Neural cell (in vitro differentiated cells): Measurements from ENCODE around the gene DDX49. TPM values are rescaled to one million over a fixed set of nuclear protein-coding genes. Genes with fewer than 3 reads are reported as not detected.

Experiments
- H2AFZ ChIP-seq: fragments of 200-600, 300-800 bp; sonication (generic), shearing (Covaris generic); 2 replicates; pipeline ENCODE4 v1.6.0; 2014; ENCODE audit warnings: low read depth, mild to moderate bottlenecking, antibody characterized with exemption, low read length, moderate library complexity
- H3F3A ChIP-seq: fragments of 200-600 bp; shearing (Covaris generic); 2 replicates; pipeline ENCODE4 v1.6.1; 2016; ENCODE audit warnings: mild to moderate bottlenecking, moderate library complexity, mixed read lengths, antibody characterized with exemption, low read length; ENCODE audit not compliant: insufficient read depth, poor library complexity, severe bottlenecking
- H3K27ac ChIP-seq: fragments of 200-600, 300-800 bp; sonication (generic), shearing (Covaris generic); 2 replicates; pipeline ENCODE4 v1.5.1; 2014; ENCODE audit warnings: mild to moderate bottlenecking, low read length, moderate library complexity
- H3K27me3 ChIP-seq: fragments of 300-800, 200-600 bp; sonication (generic), shearing (Covaris generic); 2 replicates; pipeline ENCODE4 v1.6.0; 2014; ENCODE audit warnings: mild to moderate bottlenecking, low read depth, low read length, moderate library complexity; ENCODE audit not compliant: insufficient read depth
- H3K36me3 ChIP-seq: fragments of 300-800, 200-600 bp; sonication (generic), shearing (Covaris generic); 2 replicates; pipeline ENCODE4 v1.5.1; 2014; ENCODE audit warnings: mild to moderate bottlenecking, antibody characterized with exemption, low read length, moderate library complexity; ENCODE audit not compliant: insufficient read depth
- H3K4me2 ChIP-seq: fragments of 300-800, 200-600 bp; sonication (generic), shearing (Covaris generic); 2 replicates; pipeline ENCODE4 v1.6.0; 2014; ENCODE audit warnings: mild to moderate bottlenecking, low read length
- H3K4me3 ChIP-seq: fragments of 300-800, 200-600 bp; sonication (generic), shearing (Covaris generic); 2 replicates; pipeline ENCODE4 v1.5.1; 2014; ENCODE audit warnings: mild to moderate bottlenecking, low read length, moderate library complexity
- H3K79me2 ChIP-seq: fragments of 200-600 bp; shearing (Covaris generic); replicated peaks from 2 replicates; pipeline ENCODE4 v1.6.0; 2014; ENCODE audit warnings: mild to moderate bottlenecking, low read length, moderate library complexity; ENCODE audit not compliant: insufficient read depth
- H3K9ac ChIP-seq: fragments of 300-800, 200-600 bp; sonication (generic), shearing (Covaris generic); 2 replicates; pipeline ENCODE4 v1.6.1; 2016; ENCODE audit warnings: mild to moderate bottlenecking, low read length, mixed read lengths
- H3K9me2 ChIP-seq: fragments of 200-600 bp; shearing (Covaris generic); 2 replicates; pipeline ENCODE4 v1.6.1; 2016; ENCODE audit warnings: mild to moderate bottlenecking, low read length, mixed read lengths; ENCODE audit not compliant: insufficient read depth
- H3K9me3 ChIP-seq: fragments of 200-600, 300-800 bp; sonication (generic), shearing (Covaris generic); 2 replicates; pipeline ENCODE4 v1.6.1; 2016; ENCODE audit warnings: mild to moderate bottlenecking, mixed run types, low read length, moderate library complexity, mixed read lengths
- H4K20me1 ChIP-seq: fragments of 200-600 bp; shearing (Covaris generic); 2 replicates; pipeline ENCODE4 v1.6.1; 2016; ENCODE audit warnings: mild to moderate bottlenecking, mixed run types; ENCODE audit not compliant: insufficient read depth
- CTCF ChIP-seq: fragments of 450-650 bp; IDR thresholded peaks from 2 replicates; pipeline ENCODE4 v1.5.1; 2014; ENCODE audit warnings: antibody characterized with exemption, mild to moderate bottlenecking, moderate library complexity; ENCODE audit not compliant: poor library complexity, severe bottlenecking
- EP300 ChIP-seq: fragments of 450-650 bp; conservative IDR thresholded peaks from 2 replicates; pipeline ENCODE4 v1.6.1; 2014; ENCODE audit warnings: antibody characterized with exemption, mild to moderate bottlenecking, moderate library complexity; ENCODE audit not compliant: poor library complexity, severe bottlenecking
- EZH2 ChIP-seq: fragments of 200-600, 300-800 bp; shearing (Covaris generic), sonication (generic); IDR thresholded peaks from 2 replicates; pipeline ENCODE4 v1.6.1; 2014; ENCODE audit warnings: antibody characterized with exemption, low read length, borderline replicate concordance, mild to moderate bottlenecking; ENCODE audit not compliant: insufficient read depth, poor library complexity, severe bottlenecking
- MXI1 ChIP-seq: fragments of 450-650 bp; conservative IDR thresholded peaks from 2 replicates; pipeline ENCODE4 v1.6.1; 2014; ENCODE audit warnings: antibody characterized with exemption, mild to moderate bottlenecking; ENCODE audit not compliant: poor library complexity, severe bottlenecking
- POLR2AphosphoS5 ChIP-seq: IDR thresholded peaks from 2 replicates; pipeline ENCODE4 v1.6.1; 2012
- RAD21 ChIP-seq: fragments of 450-650 bp; conservative IDR thresholded peaks from 2 replicates; pipeline ENCODE4 v1.6.1; 2014; ENCODE audit warnings: antibody characterized with exemption, mild to moderate bottlenecking, moderate library complexity
- REST ChIP-seq: IDR thresholded peaks from 2 replicates; pipeline ENCODE4 v1.6.1; 2012; ENCODE audit warnings: borderline replicate concordance
- SMC3 ChIP-seq: fragments of 450-650 bp; conservative IDR thresholded peaks from 2 replicates; pipeline ENCODE4 v1.6.1; 2014; ENCODE audit warnings: antibody characterized with exemption, mild to moderate bottlenecking, moderate library complexity; ENCODE audit not compliant: poor library complexity
- TAF1 ChIP-seq: IDR thresholded peaks from 2 replicates; pipeline ENCODE4 v1.6.1; 2012; ENCODE audit warnings: low read depth
- polyA plus RNA-seq: library from polyadenylated mRNA; depleted of rRNA; stranded (reverse); fragments of >200 nt; gene quantifications from 2 replicates; pipeline ENCODE4 v1.2.3, GENCODE V29; 2014

DDX49 gene
- polyA plus RNA-seq, 1 donor from 2014 or later = 90.7 TPM

- no peak overlapping the region for H3K4me2 ChIP-seq
- no peak for TF ChIP-seq TAF1
- no peaks in the 10 kb centered on the region for H3K79me2 ChIP-seq
- no peak overlapping the region for H3K4me3 ChIP-seq
- no peaks in the 10 kb centered on the region for H3F3A ChIP-seq
- no peak overlapping the region for H3K27ac ChIP-seq
- H2AFZ ChIP-seq = no peak overlapping the region
- no peaks in the 10 kb centered on the region for H3K9me3 ChIP-seq
- no peaks in the 10 kb centered on the region for H3K9me2 ChIP-seq
- no peaks in the 10 kb centered on the region for H3K27me3 ChIP-seq
- H4K20me1 ChIP-seq = no peaks in the 10 kb centered on the region
- H3K36me3 ChIP-seq = peaks cover 6% of the 10 kb centered on the region
- no peak overlapping the region for H3K9ac ChIP-seq
Measured at GRCh38 chr19:18905513-18906236, 13.8 kb upstream of the DDX49 start.

- H4K20me1 ChIP-seq = no peaks in the 10 kb centered on the region
- TF ChIP-seq RAD21 = no peak
- peaks cover 6% of the 10 kb centered on the region for H3K36me3 ChIP-seq
- H2AFZ ChIP-seq = no peak overlapping the region
- no peaks in the 10 kb centered on the region for H3K79me2 ChIP-seq
- H3K27ac ChIP-seq = no peak overlapping the region
- H3K9ac ChIP-seq = no peak overlapping the region
- H3K4me3 ChIP-seq = no peak overlapping the region
- no peaks in the 10 kb centered on the region for H3K9me2 ChIP-seq
- no peaks in the 10 kb centered on the region for H3K27me3 ChIP-seq
- no peaks in the 10 kb centered on the region for H3K9me3 ChIP-seq
- H3F3A ChIP-seq = no peaks in the 10 kb centered on the region
- H3K4me2 ChIP-seq = no peak overlapping the region
Measured at GRCh38 chr19:18906605-18907519, 12.7 kb upstream of the DDX49 start.

GRCh38 chr19:18908917-18909619 lies 10.4 kb upstream of the DDX49 start:
- H3K36me3 ChIP-seq = peaks cover 10% of the 10 kb centered on the region
- no peaks in the 10 kb centered on the region for H3K9me3 ChIP-seq
- no peak overlapping the region for H3K4me3 ChIP-seq

More at GRCh38 chr19:18908917-18909619, 10.4 kb upstream of the DDX49 start:
- H3F3A ChIP-seq = no peaks in the 10 kb centered on the region
- no peak overlapping the region for H3K27ac ChIP-seq
- H3K9me2 ChIP-seq = no peaks in the 10 kb centered on the region
- no peaks in the 10 kb centered on the region for H3K79me2 ChIP-seq
- H3K4me2 ChIP-seq = no peak overlapping the region
- H3K9ac ChIP-seq = no peak overlapping the region
- TF ChIP-seq REST (no peak), TAF1 (no peak), EZH2 (no peak), RAD21 (no peak), SMC3 (no peak), POLR2AphosphoS5 (no peak), MXI1 (no peak), EP300 (no peak), CTCF (no peak)
- no peaks in the 10 kb centered on the region for H4K20me1 ChIP-seq
- H2AFZ ChIP-seq = no peak overlapping the region
- H3K27me3 ChIP-seq = no peaks in the 10 kb centered on the region
